Right cardiac atrium (tissue), 5 donors: ENCODE data around the gene SERPINA6. TPM values are rescaled to one million over a fixed set of nuclear protein-coding genes. Genes with fewer than 3 reads are reported as not detected.
A peak's percentile ranks its signal among the peaks of the same experiment; 100 is the strongest.
"Not testable (repeated sequence)": the region's sequence is repeated elsewhere in the genome, so short reads cannot be mapped to it uniquely, and the experiment has no call there.

Experiments used
- ATAC-seq, 2 donors: fragments of 200-7000 bp; cut with Tn5 transposase; one replicate each; pipeline versions ENCODE4 v1.8.0 to v1.9.1; 2020; ENCODE audit warnings: moderate library complexity in 2 of 2, mild to moderate bottlenecking in 1 of 2
- DNase-seq, 3 donors: peaks; one replicate each; pipeline ENCODE4 v3.0.0-alpha.2; 2020
- H3K27ac ChIP-seq: one replicate; pipeline ENCODE4 v1.5.1; 2013; ENCODE audit warnings: mild to moderate bottlenecking, low read length, control low read depth, moderate library complexity
- H3K27me3 ChIP-seq: one replicate; pipeline ENCODE4 v1.6.1; 2013; ENCODE audit not compliant: control insufficient read depth, insufficient read depth
- H3K4me1 ChIP-seq: one replicate; pipeline ENCODE4 v1.6.1; 2013; ENCODE audit warnings: low read length; ENCODE audit not compliant: control insufficient read depth, insufficient read depth
- H3K4me3 ChIP-seq: one replicate; pipeline ENCODE4 v1.5.1; 2013; ENCODE audit warnings: low read length, control low read depth
- H3K9me3 ChIP-seq: one replicate; pipeline ENCODE4 v1.6.1; 2013; ENCODE audit warnings: low read length; ENCODE audit not compliant: control insufficient read depth
- WGBS: extraction: QIAGEN DNeasy Blood & Tissue Kit; methylation state at CpG from one replicate; pipeline ENCODE4 v1.1.7; 2013; 5-methylcytosine and 5-hydroxymethylcytosine counted together
- intact Hi-C, 4 donors: fragments of 100-400 bp; cut with DNase I; formaldehyde crosslinking; loops; one replicate each; pipeline versions ENCODE4 v1.11.0 to v1.14.0; 2022 to 2023
- long read RNA-seq, 4 donors: library from polyadenylated mRNA; unstranded; transcript quantifications; one replicate each; pipeline ENCODE4 v2.0.0, GENCODE V29; 2020 to 2021
- polyA plus RNA-seq: library from polyadenylated mRNA; stranded (reverse); fragments of 200-250 nt; gene quantifications from one replicate; pipeline ENCODE4 v1.2.3, GENCODE V29; 2013
- total RNA-seq, 4 donors: library from RNA; stranded (reverse); fragmentation: NEBNext Ultra II Directional; extraction: Animal tissue kit (Norgen Biotek cat#: 25700); gene quantifications; one replicate each; pipeline ENCODE4 v1.2.1, GENCODE V29; 2021
- donor health status: healthy with polysubstance abuse.
- donor health status: DM: no; HTN: yes; CAD: no.
- donor health status: DM: no; HTN: no; CAD: no.
- donor health status: DM: no; HTN: yes; CAD: no; lungs with severe emphysema.
- donor health status: DM: yes; HTN: yes; CAD: no.

Gene SERPINA6, protein sequence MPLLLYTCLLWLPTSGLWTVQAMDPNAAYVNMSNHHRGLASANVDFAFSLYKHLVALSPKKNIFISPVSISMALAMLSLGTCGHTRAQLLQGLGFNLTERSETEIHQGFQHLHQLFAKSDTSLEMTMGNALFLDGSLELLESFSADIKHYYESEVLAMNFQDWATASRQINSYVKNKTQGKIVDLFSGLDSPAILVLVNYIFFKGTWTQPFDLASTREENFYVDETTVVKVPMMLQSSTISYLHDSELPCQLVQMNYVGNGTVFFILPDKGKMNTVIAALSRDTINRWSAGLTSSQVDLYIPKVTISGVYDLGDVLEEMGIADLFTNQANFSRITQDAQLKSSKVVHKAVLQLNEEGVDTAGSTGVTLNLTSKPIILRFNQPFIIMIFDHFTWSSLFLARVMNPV
- total RNA-seq = not detected
- not detected for polyA plus RNA-seq
- long read RNA-seq, donor 1 = 0 reads
- long read RNA-seq, donor 2 = 0 reads
- long read RNA-seq, donor 3 = 0 reads
- long read RNA-seq, donor 4 = 0 reads

DNA sequence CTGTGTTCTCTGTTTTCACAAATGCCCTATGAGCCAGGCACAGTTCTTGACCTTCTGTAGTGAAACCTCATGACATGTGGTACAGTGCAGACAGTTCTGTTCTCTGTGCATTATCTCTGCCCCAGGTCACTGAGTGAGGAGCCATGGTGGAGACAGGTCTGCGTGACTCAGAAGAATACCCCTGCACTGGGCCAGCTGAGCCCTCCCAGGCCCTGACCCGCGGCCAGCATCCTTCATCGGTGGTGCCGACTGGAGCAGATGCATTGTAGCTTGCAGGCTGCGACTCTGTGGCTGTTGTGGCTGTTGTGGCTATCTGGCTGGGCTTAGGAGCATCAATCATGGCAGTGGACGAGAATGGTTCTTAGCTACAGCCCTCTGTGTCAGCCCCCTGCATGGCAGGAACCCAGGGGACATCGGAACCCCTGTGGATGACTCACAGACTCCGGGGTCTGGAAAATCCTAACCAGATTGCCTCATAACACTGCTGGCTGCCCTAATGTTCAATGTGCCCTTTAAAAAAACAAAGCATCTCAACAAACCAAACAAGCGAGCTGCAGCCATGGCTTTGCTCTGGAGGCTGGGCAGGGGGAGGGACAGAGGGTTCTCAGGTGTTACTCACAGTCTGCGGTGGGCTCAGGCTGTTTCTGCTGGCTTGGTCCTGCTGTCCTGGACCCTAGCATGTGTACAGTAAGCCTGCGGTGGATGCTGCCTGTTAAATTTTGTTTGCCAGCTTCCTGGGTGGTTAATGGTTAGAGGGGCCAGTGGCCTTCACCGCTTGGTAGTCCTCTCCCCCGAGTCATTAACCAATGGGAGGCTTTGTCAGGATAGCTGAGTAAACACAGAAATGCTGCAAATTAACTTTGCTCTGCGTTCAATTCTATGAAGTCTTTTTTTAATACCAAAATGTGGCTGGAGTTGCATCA, at the start of gene SERPINA6:
Gene SERPINA6, minus strand, starts transcription at position 689 of the 923 bp plus-strand sequence. CDS start 8,688 bp downstream, outside the sequence.
- intact Hi-C loops = no loop called here
- no peak within 1 kb of the TSS for H3K4me3 ChIP-seq
- peak in 2 of 3 donors; percentile 45 to 55 for DNase-seq
- no peaks in the 10 kb centered on the region for H3K9me3 ChIP-seq
- no peaks in the 10 kb centered on the region for H3K4me1 ChIP-seq
- no peak within 1 kb of the TSS for H3K27ac ChIP-seq
- ATAC-seq = peak; percentile 80 to 83
- whole genome bisulfite sequencing = 64% methylated on average over 15 of the region's 15 CpGs
- H3K27me3 ChIP-seq = no peaks in the 10 kb centered on the region

DNA sequence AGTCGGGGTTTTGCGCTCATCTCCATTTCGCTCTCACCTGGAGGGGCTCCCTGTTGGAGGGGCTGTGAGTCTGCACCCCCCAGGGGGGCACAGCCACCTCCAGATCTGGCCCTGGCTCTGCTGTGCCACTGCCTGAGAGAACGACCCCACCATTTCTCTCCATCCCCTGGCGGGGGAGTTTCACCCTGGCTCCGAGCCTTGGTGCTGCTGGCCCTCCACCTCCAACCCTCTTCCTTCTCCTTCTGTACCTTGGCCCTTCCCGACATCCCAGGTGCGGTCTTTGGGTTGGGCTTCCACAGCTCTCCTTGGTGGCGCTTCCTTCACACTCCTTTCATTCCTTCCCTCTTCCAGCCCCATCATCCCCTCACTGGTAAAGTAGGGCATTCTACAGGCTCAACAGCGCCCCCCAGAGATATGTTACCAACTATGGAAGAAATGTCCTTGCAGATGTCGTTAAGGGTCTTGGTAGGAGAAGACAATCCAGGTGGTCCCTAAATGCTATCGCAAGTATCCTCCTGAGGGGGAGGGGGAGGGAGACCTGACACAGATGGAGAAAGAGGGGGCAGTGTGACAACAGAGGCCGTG, 49.0 kb upstream of the SERPINA6 start:
- Histone ChIP-seq H3K27me3 (no peaks in the 10 kb centered on the region), H3K4me3 (no peak overlapping the region), H3K9me3 (no peaks in the 10 kb centered on the region), H3K27ac (no peak overlapping the region), H3K4me1 (no peaks in the 10 kb centered on the region)
- DNase-seq (peak in 1 of 3 donors; percentile 35), ATAC-seq (no peak)
- intact Hi-C loops = no loop called here
- 75% methylated on average over 13 of the region's 13 CpGs for WGBS

DNA sequence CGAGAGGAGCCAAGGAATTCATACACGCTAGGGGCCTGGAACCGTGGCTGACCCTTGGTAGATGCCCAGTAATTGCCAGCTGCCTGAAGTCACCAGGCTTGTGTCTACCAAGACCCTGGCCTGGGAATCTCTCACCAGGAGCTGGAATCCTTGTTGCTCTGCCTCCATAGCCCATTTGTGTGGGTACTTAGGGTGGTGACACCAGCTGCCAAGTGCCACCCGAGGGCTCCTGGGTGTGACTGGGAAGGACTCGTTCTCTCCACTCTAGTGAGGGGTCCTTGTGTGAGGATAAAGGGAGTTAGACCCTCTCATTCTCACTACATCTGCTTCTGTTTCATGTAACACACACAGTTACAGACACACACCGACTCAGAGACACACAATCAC, 47.4 kb upstream of the SERPINA6 start:
- Histone ChIP-seq H3K4me1 (no peaks in the 10 kb centered on the region), H3K27ac (no peak overlapping the region), H3K27me3 (no peaks in the 10 kb centered on the region), H3K9me3 (no peaks in the 10 kb centered on the region), H3K4me3 (no peak overlapping the region)
- no peak for DNase-seq
- 83% methylated on average over 4 of the region's 6 CpGs for WGBS
- intact Hi-C loops = no loop called here
- no peak for ATAC-seq

DNA sequence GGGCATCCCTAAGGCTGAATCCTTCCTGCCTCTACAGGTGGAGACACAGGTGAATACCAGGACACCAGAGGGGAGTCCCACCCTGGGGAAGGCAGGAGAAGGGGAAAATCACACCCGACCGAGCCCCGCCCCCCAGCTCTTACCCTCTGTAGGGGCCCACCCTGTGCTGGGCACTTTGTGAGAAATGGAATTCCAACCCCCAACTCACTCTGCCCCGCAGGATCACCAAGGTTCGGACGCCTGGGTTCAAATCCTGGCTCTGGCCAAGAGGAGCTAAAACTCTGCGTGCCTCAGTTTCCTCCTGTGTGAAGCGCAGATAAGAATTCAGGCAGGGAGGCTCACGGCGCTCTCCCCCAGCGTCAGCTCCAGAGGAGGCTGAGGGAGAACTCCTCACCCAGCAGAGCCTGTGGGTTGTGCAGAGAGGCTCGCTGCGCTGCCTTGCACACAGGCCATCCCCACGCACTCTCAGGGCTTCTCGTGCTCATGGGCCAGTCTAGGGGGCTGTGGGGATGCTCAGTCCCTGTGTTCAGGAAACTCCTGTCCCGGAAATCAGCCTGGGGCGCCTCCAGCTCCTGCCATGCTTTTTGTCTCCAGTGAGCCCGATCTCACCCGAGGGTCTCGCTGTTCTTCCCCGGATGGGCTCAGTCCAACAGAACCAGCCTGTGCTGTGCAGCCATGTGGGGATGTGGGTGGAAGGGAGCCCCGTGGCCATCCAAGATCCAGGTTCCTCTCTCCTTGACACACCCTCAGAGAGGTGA, 46.8 kb upstream of the SERPINA6 start:
- H3K4me3 ChIP-seq, H3K27me3 ChIP-seq, intact Hi-C loops, ATAC-seq, H3K4me1 ChIP-seq, H3K27ac ChIP-seq, H3K9me3 ChIP-seq: not testable (repeated sequence)
- WGBS = 85% methylated on average over 19 of the region's 22 CpGs
- DNase-seq = peak in 1 of 3 donors; percentile 26

DNA sequence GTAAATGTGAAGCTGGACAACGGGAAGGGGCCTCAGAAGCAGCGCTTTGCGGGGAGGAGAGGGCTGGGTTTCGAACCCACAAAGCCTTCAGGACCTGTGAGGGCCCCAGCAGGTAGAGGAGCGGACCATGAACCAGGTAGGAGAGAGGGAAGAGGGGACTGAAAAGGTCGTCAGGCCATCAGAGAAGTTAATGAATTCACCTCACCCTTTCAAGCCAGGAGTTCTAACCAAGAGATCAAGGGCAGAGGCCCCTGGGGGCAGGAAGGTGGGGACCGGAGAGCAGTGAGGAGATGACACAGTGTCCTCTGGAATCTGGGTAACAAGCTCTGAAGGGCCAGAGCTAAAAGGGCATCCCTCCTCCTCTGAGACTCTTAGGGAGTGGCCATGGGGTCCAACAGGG, 45.8 kb upstream of the SERPINA6 start:
- H3K9me3 ChIP-seq = no peaks in the 10 kb centered on the region
- intact Hi-C loops = no loop called here
- H3K27ac ChIP-seq = no peak overlapping the region
- H3K4me1 ChIP-seq = no peaks in the 10 kb centered on the region
- no peak overlapping the region for H3K4me3 ChIP-seq
- ATAC-seq (no peak), DNase-seq (no peak)
- WGBS = 74% methylated on average over 7 of the region's 7 CpGs
- H3K27me3 ChIP-seq = no peaks in the 10 kb centered on the region

DNA sequence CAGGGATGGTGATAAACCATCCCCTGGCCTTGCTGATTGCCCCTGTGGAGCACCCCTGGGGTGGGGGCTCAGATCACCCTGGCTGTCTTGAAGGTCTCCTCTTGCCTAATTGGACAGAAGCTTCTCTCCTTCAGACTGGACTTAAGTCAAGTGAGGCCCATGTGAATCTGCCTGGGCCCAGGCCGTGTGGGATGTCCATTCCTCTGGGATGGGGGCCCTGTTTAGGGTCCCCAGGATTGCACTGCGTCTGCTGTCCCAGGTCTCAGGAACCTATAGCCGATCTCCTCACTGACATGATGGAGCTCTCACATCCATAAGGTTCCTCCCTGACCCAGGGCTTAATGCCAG, 45.1 kb upstream of the SERPINA6 start:
- Histone ChIP-seq H3K4me1 (no peaks in the 10 kb centered on the region), H3K27ac (no peak overlapping the region), H3K4me3 (no peak overlapping the region), H3K27me3 (no peaks in the 10 kb centered on the region), H3K9me3 (no peaks in the 10 kb centered on the region)
- no peak for DNase-seq
- intact Hi-C loops = no loop called here
- ATAC-seq = no peak
- WGBS = 73% methylated on average over 3 of the region's 3 CpGs

DNA sequence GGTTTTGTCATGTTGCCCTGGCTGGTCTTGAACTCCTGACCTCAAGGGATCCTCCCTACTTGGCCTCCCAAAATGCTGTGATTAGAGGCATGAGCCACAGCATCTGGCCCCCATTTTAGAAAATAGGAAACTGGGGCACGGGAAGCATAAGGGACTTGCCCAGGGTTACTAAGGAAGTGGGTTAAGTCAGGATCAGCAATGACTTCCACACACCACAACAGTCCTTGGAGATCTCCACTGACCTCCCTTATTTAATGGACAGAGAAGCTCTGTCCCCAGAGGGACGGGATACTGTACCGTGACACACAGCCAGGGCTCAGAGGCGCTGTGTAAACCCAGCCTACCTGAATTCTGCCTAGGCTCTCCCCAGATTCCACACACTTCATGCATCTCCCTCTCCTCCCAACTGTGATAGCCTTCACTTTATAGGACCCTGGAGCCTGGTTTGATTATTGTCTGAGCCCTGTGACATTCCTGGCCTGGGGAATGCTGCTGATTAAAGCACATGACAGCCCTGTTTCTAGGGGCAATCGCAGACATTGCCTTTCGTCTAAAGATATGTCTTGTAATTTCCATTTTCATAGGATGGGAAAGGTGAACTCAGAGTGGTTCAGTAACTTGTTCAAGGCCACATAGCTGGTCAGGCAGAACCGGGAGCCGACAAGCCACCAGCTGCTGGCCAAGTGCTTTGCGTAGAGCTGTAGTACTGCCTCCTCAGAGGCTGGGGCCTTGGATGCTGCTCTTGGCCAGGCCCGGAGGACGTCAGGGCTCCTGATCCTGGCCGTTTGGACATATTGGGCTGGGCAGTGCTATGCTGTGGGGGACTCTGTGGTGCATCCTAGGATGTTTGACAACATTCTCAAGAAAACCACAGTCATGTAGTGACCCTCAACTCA, 44.5 kb upstream of the SERPINA6 start:
- Histone ChIP-seq H3K27ac (no peak overlapping the region), H3K27me3 (no peaks in the 10 kb centered on the region), H3K4me1 (no peaks in the 10 kb centered on the region), H3K9me3 (no peaks in the 10 kb centered on the region), H3K4me3 (no peak overlapping the region)
- WGBS = 77% methylated on average over 12 of the region's 12 CpGs
- no peak for ATAC-seq
- DNase-seq = no peak
- intact Hi-C loops = no loop called here

DNA sequence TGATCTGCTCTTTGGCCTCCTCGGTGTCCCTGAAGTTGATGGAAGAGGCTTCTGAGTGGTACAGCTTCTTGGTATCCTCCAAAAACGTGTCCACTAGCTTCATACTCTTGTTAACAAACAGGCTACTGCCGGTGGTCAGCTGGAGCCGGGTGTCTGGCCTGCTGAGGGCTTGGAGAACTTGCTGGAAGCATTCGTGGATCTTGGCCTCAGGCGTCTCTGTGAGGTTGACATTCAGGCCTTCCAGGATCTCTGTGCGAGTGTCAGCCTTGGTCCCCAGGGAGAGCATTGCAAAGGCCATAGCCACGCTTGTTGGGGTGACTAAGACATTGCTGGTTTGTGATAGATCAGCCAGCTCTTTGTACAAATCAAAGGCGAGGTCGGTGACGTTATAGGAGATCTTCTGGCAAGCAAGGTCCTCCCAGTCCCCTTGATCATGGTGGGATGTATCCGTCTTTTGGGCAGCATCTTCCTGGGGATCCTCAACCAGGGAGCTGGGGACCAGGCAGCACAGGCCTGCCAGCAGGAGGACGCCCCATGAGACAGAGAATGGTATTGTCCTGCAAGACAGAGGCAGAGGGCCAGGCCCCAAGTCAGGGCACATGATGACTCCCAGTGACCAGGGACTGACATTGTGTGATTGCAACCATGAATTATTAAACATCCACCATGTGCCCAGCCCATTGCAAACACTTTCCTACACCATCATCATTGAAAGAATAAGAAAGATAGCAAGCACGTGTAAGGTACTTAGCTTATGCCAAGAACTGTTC, 43.2 kb upstream of the SERPINA6 start, which contains the start of gene SERPINA2:
Gene SERPINA2, minus strand, starts transcription at position 553 of the 770 bp plus-strand sequence.
- Histone ChIP-seq H3K27ac (no peak within 1 kb of the TSS), H3K4me1 (no peaks in the 10 kb centered on the region), H3K9me3 (no peaks in the 10 kb centered on the region), H3K27me3 (no peaks in the 10 kb centered on the region), H3K4me3 (no peak within 1 kb of the TSS)
- WGBS = 77% methylated on average over 14 of the region's 14 CpGs
- DNase-seq = no peak
- no peak for ATAC-seq
- intact Hi-C loops = no loop called here

DNA sequence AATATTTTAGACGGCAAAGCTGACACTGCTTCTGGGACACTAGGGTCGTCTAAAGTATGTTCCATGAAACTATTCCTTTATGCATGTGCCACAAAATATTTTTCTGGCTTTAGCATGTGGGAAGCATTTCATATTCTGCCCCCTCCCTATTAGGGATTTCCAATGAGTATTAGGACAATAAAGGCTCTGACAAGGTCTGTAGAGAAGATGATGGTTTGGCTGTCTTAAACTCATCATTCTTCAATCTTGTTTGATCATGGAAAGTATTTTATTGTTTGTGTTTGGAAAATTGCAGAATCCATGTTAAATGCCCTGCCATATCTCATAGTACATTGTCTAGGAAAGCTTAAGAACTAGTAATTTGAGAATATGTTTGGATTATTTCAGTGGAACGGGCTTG, 42.5 kb upstream of the SERPINA6 start:
- 80% methylated on average over 3 of the region's 3 CpGs for WGBS
- no peaks in the 10 kb centered on the region for H3K27me3 ChIP-seq
- H3K27ac ChIP-seq = no peak overlapping the region
- H3K4me1 ChIP-seq = no peaks in the 10 kb centered on the region
- no peak overlapping the region for H3K4me3 ChIP-seq
- intact Hi-C loops = no loop called here
- no peak for ATAC-seq
- DNase-seq = no peak
- no peaks in the 10 kb centered on the region for H3K9me3 ChIP-seq
